OCI-M1 (cell line): ENCODE measurements around the gene CNMD.
"Not testable (repeated sequence)": the region's sequence is repeated elsewhere in the genome, so short reads cannot be mapped to it uniquely, and the experiment has no call there.

Source experiments
- DNase-seq: peaks from one replicate; lab custom pipeline; 2025; lab: John Stamatoyannopoulos, UW

The CNMD gene

DNA sequence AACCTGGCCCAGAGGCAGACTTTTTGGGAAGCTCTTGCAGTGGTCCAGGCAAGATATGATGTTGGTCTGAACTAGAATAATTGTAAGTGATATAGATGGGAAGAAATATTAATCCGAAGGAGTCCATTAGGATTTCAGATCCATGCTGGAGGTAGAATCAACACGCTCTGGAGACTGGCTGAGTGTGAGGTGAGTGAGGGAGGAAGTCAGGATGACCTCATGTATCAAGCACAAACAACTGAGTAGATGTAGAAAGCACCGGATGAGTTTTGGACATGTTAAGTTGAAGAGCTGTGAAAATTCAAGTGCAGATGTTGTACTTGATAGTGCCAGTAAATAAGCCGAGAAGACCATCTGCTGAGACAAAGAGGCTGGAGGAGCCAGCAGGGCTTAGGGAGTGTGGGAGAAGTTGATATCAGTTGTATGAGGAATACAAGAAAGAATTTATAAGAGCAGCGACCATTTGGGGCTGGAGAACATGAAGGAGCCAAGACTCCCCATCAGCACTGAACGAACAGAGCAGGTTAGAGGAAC is 5.3 kb upstream of the CNMD start:
- DNase-seq = no peak

DNA sequence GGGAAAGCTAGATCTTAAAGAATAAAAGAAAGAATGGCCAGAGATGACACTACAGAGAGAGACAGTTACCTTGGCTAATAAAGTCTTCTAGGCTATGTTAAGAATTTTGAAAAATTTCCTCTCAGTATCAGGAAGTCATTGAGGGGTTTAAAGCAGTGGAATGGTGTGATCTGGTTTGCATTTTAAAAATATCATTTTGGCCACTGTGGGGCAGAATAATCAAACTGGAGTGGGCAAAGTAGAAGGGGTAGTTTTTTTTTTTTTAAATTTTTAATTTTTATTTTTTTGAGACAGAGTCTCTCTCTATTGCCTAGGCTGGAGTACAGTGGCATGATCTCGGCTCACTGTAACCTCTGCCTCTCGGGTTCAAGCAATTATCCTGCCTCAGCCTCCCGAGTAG is 4.4 kb upstream of the CNMD start:
- peak; percentile 11 for DNase-seq

DNA sequence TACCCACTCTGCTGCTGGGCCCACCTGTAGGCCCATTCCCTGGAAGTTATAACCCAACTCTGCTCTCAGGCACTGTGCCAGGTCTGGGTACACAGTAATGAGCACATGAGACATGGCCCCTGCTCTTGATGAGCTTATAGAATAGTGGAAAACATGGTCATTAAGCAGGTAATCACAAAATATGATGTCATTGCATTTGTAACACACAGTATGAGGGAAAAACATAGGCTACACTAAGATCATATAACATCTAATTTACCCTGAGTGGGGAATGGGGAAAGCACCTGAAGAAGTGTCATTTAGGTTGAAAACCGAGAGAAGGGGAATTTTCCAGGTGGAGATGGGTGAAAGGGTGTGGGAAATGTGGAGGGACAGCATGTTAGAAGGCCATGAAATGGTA is 3.9 kb upstream of the CNMD start:
- no peak for DNase-seq

DNA sequence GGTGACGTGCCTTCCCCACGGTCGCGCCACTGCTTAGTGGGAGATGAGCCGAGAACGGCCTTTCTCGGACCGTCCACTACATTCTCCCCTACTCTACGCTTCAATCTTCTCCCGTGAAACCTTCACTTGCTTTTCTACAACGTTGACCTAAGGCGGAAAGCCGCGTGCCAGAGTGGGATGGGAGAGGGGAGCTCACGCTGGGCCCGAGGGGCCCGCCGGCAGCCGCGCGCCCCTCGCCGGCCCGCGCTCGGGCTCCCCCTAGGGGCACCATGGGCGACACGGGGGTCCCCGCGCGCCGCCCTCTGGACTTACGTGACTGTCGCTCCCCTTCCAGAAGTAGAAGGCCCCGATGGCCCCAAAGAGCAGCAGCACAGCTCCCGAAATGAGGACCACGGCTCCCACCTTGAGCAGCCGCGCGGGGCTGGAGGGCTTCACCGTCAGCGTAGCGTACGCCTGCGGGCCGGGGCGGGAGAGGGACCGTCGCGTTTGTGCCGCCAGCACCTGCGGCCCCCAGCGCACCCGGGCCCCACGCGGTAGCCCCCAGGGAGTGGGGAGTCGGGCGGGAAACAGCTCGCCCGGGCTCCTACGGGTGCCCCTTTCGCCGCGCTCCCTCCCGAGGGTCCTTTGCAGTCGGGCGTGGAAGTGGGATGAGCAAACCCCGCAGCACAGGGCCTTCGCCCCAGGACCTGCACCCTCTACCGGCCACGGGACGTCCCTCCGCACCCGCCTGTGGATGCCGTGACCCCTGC is 727 bp downstream of the CNMD start:
- DNase-seq = no peak

DNA sequence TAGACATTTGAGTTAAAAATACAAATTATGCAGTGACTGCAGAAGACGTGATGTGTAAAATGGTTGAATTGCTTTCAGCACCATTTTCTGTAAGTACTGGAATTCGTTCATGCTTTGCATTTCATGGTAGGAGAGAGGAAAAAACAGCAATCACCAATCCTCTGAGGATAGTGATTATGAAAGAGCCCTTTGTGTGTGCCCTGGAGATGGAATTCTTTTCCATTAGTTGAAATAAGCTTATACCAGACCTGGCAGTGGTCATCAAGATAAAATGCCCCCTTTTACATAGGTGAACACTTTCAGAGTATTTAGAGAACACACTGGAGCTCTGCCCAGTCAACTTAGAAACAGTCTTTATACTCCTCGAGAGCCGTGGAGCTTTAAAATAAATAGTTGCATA is 1.7 kb downstream of the CNMD start:
- DNase-seq = no peak

DNA sequence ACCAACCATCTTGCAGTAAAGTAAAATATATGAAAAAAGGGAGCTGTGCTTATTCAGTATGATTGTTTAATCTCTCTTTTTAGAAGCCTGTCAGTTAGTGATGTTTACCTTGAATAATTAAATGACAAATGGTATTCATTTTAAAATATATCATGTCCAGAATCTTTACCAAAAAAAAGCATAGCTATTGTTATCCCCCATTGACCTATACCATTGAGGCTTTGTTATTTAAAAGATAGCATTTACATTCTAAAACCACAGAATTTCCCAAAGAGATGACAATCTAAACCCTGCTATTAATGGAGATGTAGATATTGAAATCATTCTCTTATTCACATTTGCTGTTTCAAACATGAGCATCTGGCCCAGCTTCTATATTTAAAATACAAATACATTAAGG is 2.2 kb downstream of the CNMD start:
- DNase-seq = no peak

DNA sequence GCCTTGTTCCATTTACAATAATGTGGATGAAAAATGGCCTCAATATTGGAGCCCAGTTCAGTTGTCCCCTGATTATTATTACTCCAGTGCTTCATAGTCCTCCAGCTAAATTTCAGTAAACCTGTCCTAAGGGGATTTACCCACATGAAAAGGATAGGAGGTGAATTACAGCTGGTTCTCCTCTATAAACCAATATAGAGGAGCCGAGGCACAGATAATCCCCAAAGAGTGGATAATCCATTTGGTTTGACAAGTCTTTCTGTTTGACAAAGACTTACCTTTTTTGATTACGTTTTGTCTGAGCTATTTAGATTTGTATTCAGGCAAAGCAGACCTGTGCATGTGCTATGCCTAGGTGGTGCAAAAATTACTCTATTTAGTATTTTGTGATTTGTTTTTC is 2.7 kb downstream of the CNMD start:
- DNase-seq = no peak

DNA sequence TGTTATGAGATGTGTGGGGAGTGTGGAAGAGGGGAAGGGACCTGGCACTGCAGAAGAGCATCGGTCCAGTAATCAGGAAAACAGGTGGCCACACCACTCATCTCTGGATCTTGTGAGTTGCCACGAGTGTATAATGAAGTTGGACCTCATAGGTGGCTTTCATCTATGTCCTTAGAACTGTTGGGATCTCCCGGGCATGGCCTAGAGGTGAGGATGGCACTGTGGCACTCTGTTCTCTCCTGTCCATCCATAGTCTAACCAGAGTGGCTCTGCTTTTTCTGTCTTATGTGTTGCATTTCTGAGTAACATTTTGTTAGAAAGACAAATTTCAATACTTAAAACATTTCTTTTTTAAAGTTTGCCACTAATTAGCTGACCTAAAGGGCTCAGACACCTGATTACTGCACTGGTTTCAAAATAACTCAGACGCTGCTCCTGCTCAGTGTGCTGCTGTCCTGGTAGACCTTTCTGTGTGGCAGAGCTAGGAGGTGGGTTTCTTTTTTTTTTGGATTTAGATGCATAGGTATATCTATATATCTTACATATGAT is 5.5 kb downstream of the CNMD start:
- no peak for DNase-seq

DNA sequence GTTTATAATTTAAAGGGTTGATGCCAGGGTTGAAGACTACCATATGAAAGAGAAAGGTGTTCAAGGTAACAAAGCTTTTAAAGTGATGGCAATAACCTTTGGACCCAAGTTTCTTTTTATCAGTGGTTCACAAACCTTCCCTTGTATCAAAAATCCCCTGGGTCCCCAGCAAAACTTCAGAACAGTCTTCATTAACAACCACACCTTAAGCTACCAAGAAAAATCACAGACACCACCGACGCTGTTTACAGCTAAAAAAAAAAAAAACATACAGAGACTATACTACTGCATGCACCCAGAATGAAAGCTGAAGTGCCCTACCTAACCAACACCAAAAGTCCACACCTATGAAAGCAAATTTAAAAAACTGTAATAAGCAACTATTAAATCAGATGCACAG is 13.4 kb downstream of the CNMD start:
- DNase-seq = no peak

DNA sequence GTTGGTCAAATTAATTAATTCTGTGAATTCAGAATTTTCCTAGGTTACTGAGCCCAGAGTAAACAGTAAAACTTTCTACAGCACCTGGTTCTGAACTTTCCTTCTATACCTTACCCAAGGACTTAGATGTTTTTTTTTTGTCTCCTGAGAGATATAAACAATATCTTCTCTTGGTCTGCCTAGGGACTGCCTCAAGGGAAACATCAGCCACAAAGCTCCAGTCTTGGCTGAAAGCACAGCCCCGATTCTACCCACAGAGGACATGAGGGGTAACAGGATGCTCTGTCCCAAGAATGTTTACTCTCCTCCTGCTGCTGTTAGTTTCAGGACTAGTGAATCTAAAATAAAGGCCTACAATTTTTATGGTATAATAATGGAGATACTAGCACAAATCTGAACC is 14.3 kb downstream of the CNMD start:
- DNase-seq = no peak

DNA sequence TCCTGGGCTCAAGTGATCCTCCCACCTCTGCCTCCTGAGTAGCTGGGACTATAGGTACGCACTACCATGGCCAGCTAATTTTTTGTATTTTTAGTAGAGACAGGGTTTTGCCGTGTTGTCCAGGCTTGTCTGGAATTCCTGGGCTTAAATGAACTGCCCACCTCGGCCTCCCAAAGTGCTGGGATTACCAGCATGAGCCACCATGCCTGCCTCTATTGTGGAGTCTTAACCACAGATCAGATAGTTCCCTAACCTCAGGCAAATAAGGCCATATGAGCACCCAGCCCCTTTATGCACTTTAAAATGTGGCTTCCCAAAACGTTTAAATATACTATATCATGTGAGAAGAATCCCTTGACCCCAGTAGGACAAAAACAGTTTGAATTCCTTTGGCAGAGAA is 16.4 kb downstream of the CNMD start:
- peak; percentile 9 for DNase-seq

DNA sequence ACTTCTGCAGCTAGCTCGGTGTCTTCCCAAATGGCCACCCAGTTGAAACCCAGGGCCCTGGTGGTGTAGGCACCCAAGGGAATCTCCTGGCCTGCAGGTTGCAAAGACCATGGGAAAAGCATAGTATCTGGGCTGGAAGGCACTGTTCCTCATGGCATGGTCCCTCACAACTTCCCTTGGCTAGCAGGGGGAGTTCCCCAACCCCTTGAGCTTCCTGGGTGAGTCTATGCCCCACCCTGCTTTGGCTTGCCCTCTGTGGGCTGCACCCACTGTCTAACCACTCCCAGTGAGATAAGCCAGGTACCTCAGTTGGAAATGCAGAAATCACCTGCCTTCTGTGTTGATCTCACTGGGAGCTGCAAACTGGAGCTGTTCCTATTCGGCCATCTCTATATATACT is 18.3 kb downstream of the CNMD start:
- DNase-seq = not testable (repeated sequence)

DNA sequence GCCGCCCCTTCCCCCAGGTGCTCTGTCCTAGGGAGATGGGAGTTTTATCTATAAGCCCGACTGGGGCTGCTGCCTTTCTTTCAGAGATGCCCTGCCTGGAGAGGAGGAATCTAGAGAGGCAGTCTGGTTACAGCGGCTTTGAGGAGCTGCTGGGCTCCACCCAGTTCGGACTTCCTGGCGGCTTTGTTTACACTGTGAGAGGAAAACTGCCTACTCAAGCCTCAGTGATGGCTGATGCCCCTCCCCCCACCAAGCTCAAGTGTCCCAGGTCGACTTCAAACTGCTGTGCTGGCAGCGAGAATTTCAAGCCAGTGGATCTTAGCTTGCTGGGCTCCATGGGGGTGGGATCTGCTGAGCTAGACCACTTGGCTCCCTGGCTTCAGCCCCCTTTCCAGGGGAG is 18.7 kb downstream of the CNMD start:
- not testable (repeated sequence) for DNase-seq

DNA sequence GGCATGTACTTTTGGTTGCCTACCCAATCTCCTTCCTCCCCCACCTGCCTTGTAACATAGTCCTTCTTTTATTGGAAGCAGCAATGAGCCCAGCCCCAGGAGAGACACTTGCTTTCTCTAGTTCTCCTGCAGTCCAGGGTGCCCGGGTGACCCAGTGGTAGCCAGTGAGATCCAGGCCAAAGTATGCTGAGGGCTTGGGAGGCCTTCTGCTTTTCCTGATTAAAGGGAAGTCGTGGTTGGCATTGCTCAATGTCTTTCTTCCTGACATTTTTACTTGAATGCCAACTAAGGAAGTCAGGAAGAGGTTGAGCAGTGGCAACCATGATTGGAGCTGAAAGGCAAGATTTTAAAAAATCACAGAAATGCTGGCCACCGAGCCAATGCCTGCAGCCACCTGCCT is 25.7 kb downstream of the CNMD start:
- DNase-seq = no peak

DNA sequence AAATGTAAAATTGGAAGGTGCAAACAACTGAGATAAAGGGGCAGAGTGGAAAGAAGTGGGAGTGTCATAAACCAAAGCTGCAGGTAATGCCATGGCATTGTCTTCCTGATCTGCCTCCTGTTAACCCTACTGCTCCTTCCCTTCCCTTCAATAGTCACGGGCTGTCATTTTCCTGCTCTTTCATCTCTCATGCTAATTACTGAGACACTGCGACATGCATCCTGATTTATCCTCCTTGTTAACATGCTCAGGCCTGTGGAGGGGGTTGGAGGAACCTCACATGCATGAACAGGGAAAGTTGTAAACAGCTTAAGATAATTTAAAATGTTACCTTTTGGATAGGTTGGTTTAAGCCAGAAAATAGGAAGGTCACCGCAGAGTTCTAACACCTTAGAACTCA is 27.2 kb downstream of the CNMD start:
- DNase-seq = no peak

DNA sequence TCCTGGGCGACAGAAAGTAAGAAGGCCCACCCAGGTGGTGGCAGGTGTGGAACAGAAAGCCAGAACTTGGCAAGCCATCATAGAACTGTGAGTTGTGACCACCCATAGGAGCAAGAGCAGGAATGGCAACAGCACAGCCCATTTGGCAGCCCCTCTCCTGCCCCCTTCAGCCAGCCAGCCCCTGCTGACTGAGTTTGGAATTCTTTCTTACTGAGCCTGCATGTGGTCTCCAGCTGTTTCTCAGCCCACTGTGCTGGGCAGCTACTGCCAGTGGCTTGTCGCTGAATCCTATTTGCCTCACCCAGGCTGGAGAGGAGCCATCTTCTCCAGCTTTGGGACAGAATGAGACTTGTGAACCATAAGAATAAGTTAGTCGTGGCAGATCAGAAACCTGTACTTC is 28.3 kb downstream of the CNMD start:
- no peak for DNase-seq

DNA sequence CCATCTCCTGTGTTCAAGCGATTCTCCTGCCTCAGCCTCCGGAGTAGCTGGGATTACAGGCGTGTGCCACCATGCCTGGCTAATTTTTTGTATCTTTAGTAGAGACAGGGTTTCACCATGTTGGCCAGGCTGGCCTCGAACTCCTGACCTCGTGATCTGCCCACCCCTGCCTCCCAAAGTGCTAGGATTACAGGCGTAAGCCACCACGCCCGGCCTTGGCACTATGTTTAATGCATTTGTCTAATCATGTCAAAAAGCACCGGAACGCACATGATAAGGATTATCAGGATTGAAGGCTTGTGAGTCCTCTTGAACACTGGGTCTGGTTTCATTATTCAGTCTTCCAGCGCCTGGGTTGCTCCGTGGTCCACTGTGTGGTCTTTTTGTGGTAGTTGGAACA is 31.4 kb downstream of the CNMD start:
- DNase-seq = peak; percentile 57

DNA sequence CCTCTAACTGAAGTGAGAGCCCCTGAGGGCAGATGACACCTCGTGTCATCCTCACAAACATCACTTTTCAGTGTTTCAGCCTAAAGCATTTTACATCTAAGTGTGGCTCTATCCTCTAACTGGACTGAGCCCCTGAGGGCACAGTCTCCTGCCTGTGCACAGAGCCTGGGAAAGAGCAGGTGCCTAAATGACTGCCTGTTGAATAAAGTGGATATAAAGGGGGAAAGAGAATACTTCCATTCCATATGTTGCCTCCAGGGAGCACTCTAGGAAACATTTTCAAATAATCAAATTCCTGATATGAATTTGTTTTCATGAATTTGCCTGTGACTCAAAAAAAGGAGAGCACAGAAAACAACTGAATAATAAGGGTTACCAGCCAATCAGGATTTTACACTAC is 32.2 kb downstream of the CNMD start:
- DNase-seq = peak; percentile 16

DNA sequence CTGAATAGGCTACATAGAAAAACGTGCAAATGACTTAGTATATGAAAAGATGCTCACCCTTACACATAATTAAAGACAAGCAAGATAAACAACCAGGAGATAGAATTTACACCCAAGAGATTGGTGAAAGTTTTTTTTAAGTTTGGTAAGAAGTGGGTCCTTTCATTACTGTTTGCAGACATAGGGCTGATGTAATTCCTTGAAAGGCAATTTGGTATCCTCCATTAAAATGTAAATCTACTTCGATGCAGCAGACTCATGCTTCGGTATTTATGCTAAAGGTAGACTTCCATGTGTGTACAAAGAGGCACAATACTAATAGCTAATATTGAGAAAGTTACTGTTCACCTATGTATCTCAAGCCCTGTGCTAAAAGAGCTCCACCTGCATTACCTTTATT is 33.5 kb downstream of the CNMD start:
- DNase-seq = peak; percentile 44

DNA sequence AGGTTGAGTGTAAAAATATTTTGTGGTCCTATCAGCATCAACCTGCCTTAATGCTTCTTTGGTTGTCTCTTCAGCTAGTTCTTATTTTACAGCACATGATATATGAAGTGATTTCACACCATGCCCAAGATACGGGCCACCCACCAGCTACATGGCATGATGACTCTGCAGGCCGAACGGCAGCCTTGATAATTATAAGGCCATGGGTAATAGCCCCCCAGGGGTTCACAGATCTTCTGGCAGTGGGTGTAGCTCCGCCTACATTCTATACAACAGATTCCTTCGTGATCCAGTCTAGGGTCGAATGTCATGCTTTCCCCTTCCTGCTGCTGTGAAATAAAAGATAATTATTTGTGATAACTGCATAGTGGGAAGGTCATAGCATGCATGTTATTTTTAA is 36.1 kb downstream of the CNMD start:
- no peak for DNase-seq

DNA sequence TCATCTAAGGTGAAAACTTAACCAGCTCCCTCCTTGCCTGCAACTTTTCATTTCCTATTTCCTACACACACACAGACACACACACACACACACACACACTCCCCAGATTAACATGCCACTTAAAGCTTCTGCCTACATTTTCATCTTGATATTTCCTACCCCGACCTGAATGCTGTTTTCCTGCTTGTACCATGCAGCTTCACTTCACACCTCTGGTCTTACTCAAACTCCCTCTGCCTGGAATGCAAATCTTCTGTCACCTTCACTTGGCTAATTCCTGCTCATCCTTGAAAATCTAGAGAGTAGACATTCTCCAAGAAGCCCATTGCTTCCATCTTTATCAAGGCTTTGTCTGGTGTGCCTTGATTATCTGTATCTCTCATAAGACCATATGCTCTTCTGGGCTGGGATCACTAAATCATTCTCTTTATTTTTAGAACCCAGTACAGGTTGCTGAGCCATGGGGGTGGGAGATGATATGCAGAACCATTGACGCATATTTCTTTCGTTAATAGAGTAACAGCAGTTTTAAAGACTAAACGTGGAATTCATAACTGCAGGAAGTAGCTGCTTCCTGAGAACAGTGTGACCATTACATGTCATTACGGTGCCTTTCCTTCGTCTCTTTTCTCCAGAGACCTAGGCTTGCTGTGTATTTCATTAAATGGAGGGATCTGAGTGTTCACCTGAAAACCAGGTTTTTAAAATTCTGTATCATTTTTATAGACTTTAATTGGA is 37.7 kb downstream of the CNMD start:
- no peak for DNase-seq

DNA sequence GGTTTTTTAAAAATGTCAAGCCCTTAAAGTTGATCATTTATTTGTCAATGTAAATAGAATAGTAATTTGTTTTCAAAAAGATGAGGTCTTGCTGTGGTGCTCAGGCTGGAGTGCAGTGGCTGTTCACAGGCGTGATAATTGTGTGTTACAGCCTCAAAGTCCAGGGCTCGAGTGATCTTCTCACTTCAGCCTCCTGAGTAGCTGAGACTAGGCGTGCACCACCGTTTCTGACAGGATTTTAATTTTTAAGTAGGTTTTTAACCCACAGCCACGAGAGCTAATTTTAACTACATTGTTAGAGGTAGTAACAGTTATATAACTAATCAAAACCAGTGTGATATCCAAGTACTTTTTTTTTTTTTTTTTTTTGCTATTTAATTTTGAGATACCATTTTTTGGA is 43.1 kb downstream of the CNMD start:
- no peak for DNase-seq

DNA sequence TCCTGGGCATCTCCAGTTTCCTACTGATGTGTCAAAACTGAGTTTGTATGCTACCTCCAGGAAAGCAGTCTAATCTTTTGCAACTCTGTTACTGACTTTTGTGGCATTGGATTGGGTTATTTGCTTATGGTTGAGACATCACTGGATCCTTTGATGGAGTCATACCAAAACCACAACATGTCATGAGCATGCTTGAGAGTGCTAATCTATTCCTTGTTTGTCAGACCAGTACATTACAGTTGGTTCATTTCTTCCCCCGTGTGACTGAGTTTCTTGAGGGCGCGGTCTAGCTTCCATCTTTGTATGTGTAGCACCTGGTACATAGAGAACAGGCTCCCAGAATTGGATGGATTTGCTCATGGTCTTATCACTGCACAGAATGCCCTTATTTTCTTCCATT is 43.8 kb downstream of the CNMD start:
- peak; percentile 25 for DNase-seq
